ENCODE measurements around the gene P4HA2.

The P4HA2 gene

GRCh38 chr5:132264546-132265335 is 37.1 kb upstream of the P4HA2 start:
- no peak for DNase-seq (ENCODE audit: low read depth)

GRCh38 chr5:132263548-132264261 is 36.1 kb upstream of the P4HA2 start:
- no peak for DNase-seq (ENCODE audit: low read depth)

GRCh38 chr5:132262882-132263547 is 35.4 kb upstream of the P4HA2 start:
- DNase-seq (ENCODE audit: low read depth) = no peak

GRCh38 chr5:132261881-132262845 is 34.5 kb upstream of the P4HA2 start:
- DNase-seq (ENCODE audit: low read depth) = no peak

- DNase-seq (ENCODE audit: low read depth) = no peak
These were observed 33.3 kb upstream of the P4HA2 start for GRCh38 chr5:132260714-132261551.

GRCh38 chr5:132260051-132260450 is 32.4 kb upstream of the P4HA2 start:
- DNase-seq (ENCODE audit: low read depth) = no peak

GRCh38 chr5:132259069-132259851 is 31.6 kb upstream of the P4HA2 start:
- DNase-seq (ENCODE audit: low read depth) = no peak

GRCh38 chr5:132258102-132259068 is 30.7 kb upstream of the P4HA2 start:
- no peak for DNase-seq (ENCODE audit: low read depth)

GRCh38 chr5:132257131-132258101 is 29.8 kb upstream of the P4HA2 start, which contains the start of gene PDLIM4:
Gene PDLIM4 (plus strand): TSS chr5:132257696. CDS start chr5:132257735, 39 bp downstream.
- no peak for DNase-seq (ENCODE audit: low read depth)

- DNase-seq (ENCODE audit: low read depth) = no peak
These were observed 29.1 kb upstream of the P4HA2 start for GRCh38 chr5:132256783-132257130.

- DNase-seq (ENCODE audit: low read depth) = no peak
These were observed 28.6 kb upstream of the P4HA2 start for GRCh38 chr5:132256086-132256782.

GRCh38 chr5:132254321-132254977 is 26.8 kb upstream of the P4HA2 start:
- DNase-seq (ENCODE audit: low read depth) = no peak

- DNase-seq (ENCODE audit: low read depth) = no peak
These were observed 26.0 kb upstream of the P4HA2 start for GRCh38 chr5:132253452-132254320.

GRCh38 chr5:132253008-132253441 is 25.4 kb upstream of the P4HA2 start:
- DNase-seq (ENCODE audit: low read depth) = no peak

- no peak for DNase-seq (ENCODE audit: low read depth)
These were observed 23.6 kb upstream of the P4HA2 start for GRCh38 chr5:132251220-132251725.

Data from stimulated activated CD8-positive, alpha-beta memory T cell treated with anti-CD3 and anti-CD28 coated beads, Interleukin-15, amount 100 ng/mL, for 1 hour (primary cell).